IMR-90 (cell line): ENCODE measurements around the gene CCDC136.

Experiments used
- CEBPB ChIP-seq: IDR thresholded peaks from 2 replicates; pipeline ENCODE4 v1.6.1; 2012; ENCODE audit warnings: low read depth, low read length, improper control_type of control experiment
- CTCF ChIP-seq: conservative IDR thresholded peaks from 2 replicates; pipeline ENCODE4 v1.5.1; 2012; ENCODE audit warnings: mild to moderate bottlenecking, low read depth, low read length, improper control_type of control experiment
- ELK1 ChIP-seq: fragments of 150-350 bp; IDR thresholded peaks from 2 replicates; pipeline ENCODE4 v1.6.1; 2016; ENCODE audit warnings: low read depth, mild to moderate bottlenecking, low read length, moderate library complexity, borderline replicate concordance
- MAFK ChIP-seq: IDR thresholded peaks from 2 replicates; pipeline ENCODE4 v1.6.1; 2012; ENCODE audit warnings: low read depth, low read length, improper control_type of control experiment
- POLR2A ChIP-seq: IDR thresholded peaks from 2 replicates; pipeline ENCODE4 v1.6.1; 2012; ENCODE audit warnings: mild to moderate bottlenecking, low read depth, low read length
- RAD21 ChIP-seq: IDR thresholded peaks from 2 replicates; pipeline ENCODE4 v1.6.1; 2012; ENCODE audit warnings: low read length, improper control_type of control experiment
- RCOR1 ChIP-seq: IDR thresholded peaks from 2 replicates; pipeline ENCODE4 v1.6.1; 2012; ENCODE audit warnings: mild to moderate bottlenecking, low read length, improper control_type of control experiment; ENCODE audit not compliant: insufficient replicate concordance
- SMC3 ChIP-seq: fragments of 150-350 bp; IDR thresholded peaks from 2 replicates; pipeline ENCODE4 v1.6.1; 2016; ENCODE audit warnings: low read depth, mild to moderate bottlenecking, antibody characterized with exemption, low read length, moderate library complexity

GRCh38 chr7:128869944-128870285 is 78.1 kb downstream of the CCDC136 start:
- TF ChIP-seq CTCF (no peak), POLR2A (no peak), RCOR1 (no peak), MAFK (no peak), SMC3 (no peak), RAD21 (no peak), CEBPB (no peak), ELK1 (no peak)
